Uterus (tissue), 2 donors: ENCODE results near the gene DOCK1.

Source experiments
- POLR2A ChIP-seq, 2 donors: fragments of 450-650 bp; IDR thresholded peaks; one replicate each; pipeline ENCODE4 v1.6.1; 2016; ENCODE audit warnings: antibody characterized with exemption in 2 of 2, mild to moderate bottlenecking in 1 of 2, moderate library complexity in 1 of 2
- TF ChIP-seq, protein P1 (sequence below), 4 experiments: fragments of 200-600 bp in 2 of 4; fragments of 450-650 bp in 2 of 4; sonication (generic) in 2 of 4; IDR thresholded peaks; one replicate each; pipeline ENCODE4 v1.5.1; 2016 to 2019; ENCODE audit warnings: antibody characterized with exemption in 4 of 4, mild to moderate bottlenecking in 2 of 4, moderate library complexity in 1 of 4

DNA sequence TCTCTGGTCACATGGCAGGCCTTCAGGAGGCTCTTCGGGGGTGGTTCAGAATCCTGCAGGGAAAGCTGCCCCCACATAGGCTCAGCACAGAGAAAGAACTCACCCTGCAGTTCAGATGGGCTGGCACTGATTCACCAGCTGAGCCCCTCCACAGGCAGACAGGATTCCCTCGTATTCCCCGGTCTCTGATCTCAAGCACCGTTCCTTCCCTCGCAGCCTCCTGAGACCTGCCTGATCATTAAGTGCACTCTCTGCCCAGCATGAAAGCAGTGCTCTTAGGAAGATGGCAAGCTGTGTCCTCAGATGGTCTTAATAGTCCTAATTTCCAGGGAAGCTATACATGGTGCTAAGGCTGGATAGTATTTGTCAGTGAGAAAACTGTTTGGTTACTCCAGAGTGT lies 565.7 kb downstream of the DOCK1 start:
- TF ChIP-seq, protein P1, sequence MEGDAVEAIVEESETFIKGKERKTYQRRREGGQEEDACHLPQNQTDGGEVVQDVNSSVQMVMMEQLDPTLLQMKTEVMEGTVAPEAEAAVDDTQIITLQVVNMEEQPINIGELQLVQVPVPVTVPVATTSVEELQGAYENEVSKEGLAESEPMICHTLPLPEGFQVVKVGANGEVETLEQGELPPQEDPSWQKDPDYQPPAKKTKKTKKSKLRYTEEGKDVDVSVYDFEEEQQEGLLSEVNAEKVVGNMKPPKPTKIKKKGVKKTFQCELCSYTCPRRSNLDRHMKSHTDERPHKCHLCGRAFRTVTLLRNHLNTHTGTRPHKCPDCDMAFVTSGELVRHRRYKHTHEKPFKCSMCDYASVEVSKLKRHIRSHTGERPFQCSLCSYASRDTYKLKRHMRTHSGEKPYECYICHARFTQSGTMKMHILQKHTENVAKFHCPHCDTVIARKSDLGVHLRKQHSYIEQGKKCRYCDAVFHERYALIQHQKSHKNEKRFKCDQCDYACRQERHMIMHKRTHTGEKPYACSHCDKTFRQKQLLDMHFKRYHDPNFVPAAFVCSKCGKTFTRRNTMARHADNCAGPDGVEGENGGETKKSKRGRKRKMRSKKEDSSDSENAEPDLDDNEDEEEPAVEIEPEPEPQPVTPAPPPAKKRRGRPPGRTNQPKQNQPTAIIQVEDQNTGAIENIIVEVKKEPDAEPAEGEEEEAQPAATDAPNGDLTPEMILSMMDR (IDR thresholded peaks at IDR 0.05) = no peak
- TF ChIP-seq POLR2A (IDR thresholded peaks at IDR 0.05) = no peak
